GM23338 (cell line): ENCODE measurements around the gene SIDT2. TPM values are rescaled to one million over a fixed set of nuclear protein-coding genes. Genes with fewer than 3 reads are reported as not detected.

Experiments
- CTCF ChIP-seq, 2 experiments: fragments of 200-600 bp in 1 of 2; sonication (generic) in 1 of 2; conservative IDR thresholded peaks; 2 replicates each; pipeline versions ENCODE4 v1.5.1 to v1.6.1; 2016 to 2017; ENCODE audit warnings: antibody characterized with exemption in 2 of 2, low read depth in 2 of 2, mild to moderate bottlenecking in 2 of 2, moderate library complexity in 1 of 2
- REST ChIP-seq: IDR thresholded peaks from one replicate; pipeline ENCODE4 v1.6.1; 2018; ENCODE audit warnings: antibody characterized with exemption; ENCODE audit not compliant: unreplicated experiment
- ZNF462 ChIP-seq: fragments of 250-450 bp; sonication (Bioruptor Pico); IDR thresholded peaks from 2 replicates; pipeline ENCODE4 v1.5.0; 2020; ENCODE audit warnings: mild to moderate bottlenecking, moderate library complexity
- polyA plus RNA-seq: library from polyadenylated mRNA; unstranded; fragments of >200 nt; fragmentation: Nextera tagmentation; extraction: Ambion mirVana; gene quantifications from 2 replicates; pipeline ENCODE4 v1.2.1, GENCODE V29; 2016
- total RNA-seq: library from RNA; depleted of rRNA; stranded (reverse); fragments of >200 nt; shearing (Covaris generic); gene quantifications from 2 replicates; pipeline ENCODE4 v1.2.3, GENCODE V29; 2014

SIDT2 gene
- total and polyA plus RNA-seq, 2 experiments from 2014 or later: 7.5 to 12.1 TPM

GRCh38 chr11:117187428-117187798, 8.9 kb downstream of the SIDT2 start (continued):
- TF ChIP-seq REST (no peak), CTCF (conservative IDR thresholded peaks at IDR 0.05; ENCODE audit: low read depth in 2 of 2) (no peak), ZNF462 (CRISPR knock-in tag) (no peak)
